Rectal smooth muscle tissue (tissue), 1 donor: ENCODE measurements around the gene MYPN.
"Not testable (repeated sequence)": the region's sequence is repeated elsewhere in the genome, so short reads cannot be mapped to it uniquely, and the experiment has no call there.

Experiments used
- H3K27ac ChIP-seq: one replicate; pipeline ENCODE4 v1.7.0; 2013; ENCODE audit warnings: low read depth, low read length, inconsistent platforms
- H3K27me3 ChIP-seq: one replicate; pipeline ENCODE4 v1.7.0; 2013; ENCODE audit warnings: low read length; ENCODE audit not compliant: control insufficient read depth, insufficient read depth
- H3K36me3 ChIP-seq: one replicate; pipeline ENCODE4 v1.7.0; 2013; ENCODE audit warnings: low read length; ENCODE audit not compliant: control insufficient read depth, insufficient read depth
- H3K4me1 ChIP-seq: one replicate; pipeline ENCODE4 v1.7.0; 2013; ENCODE audit warnings: low read length; ENCODE audit not compliant: control insufficient read depth, insufficient read depth
- H3K4me3 ChIP-seq: one replicate; pipeline ENCODE4 v1.7.0; 2013; ENCODE audit warnings: low read length
- H3K9ac ChIP-seq: one replicate; pipeline ENCODE4 v1.7.0; 2013; ENCODE audit warnings: low read length

Gene MYPN

DNA sequence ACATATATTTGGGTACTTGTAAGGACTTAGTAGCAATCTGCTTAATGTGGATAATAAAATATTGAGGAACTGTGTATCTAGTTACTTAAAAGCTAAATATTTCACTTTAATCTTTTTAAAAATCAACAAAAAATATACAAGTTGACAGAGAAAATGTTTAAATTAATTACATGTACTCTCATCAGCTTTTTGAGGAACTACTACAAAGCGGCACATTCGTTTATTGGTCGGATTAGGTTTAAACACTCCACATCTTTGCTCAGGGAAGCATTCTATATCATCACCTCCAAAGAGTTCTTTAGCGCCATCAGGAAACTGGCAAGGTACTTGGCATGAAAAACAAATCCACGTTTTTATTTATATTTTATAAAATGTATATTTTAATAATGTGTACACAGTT is 121.0 kb downstream of the MYPN start:
- H3K27me3 ChIP-seq = no peaks in the 10 kb centered on the region
- no peaks in the 10 kb centered on the region for H3K36me3 ChIP-seq
- H3K27ac ChIP-seq = no peak overlapping the region
- peaks cover 2% of the 10 kb centered on the region for H3K4me1 ChIP-seq
- no peak overlapping the region for H3K4me3 ChIP-seq
- H3K9ac ChIP-seq = no peak overlapping the region

DNA sequence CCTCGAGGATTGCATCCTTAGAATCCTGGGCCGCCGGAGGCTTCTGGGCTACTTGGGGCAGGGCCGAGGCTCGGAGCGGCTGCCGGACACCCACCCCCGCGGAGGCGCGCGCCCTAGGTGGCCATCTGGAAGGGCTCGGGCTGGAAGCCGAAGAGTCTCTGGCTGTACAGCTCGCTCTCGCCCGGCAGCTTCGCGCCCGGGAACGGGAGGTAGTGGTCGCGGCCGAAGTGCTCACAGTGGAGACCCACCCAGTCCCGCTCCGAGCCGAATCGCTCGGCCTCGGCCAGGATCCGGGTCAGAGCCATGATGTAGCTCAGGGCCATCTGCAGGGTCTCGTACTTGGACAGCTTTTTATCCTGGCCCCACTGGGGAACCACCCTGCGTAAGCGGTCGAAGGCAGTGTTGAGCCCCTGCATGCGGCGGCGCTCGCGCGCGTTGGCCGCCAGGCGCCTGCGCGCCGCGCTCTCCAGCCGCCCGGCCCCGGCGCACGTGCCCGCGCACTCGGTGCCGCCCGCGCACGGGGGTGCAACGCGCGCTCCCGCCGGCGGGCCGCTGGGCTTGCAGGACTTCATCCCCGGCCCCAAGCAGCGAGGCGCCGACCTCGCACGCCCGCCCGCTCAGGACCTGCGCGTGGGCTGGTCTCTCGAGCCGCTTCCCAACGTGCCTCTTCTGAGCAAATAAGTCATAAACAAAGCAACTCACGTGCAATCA is 122.0 kb downstream of the MYPN start:
- Histone ChIP-seq H3K9ac (peak overlapping the region; percentile 78), H3K4me3 (peak overlapping the region; percentile 63), H3K27ac (peak overlapping the region; percentile 92), H3K4me1 (peaks cover 2% of the 10 kb centered on the region), H3K36me3 (no peaks in the 10 kb centered on the region), H3K27me3 (no peaks in the 10 kb centered on the region)

DNA sequence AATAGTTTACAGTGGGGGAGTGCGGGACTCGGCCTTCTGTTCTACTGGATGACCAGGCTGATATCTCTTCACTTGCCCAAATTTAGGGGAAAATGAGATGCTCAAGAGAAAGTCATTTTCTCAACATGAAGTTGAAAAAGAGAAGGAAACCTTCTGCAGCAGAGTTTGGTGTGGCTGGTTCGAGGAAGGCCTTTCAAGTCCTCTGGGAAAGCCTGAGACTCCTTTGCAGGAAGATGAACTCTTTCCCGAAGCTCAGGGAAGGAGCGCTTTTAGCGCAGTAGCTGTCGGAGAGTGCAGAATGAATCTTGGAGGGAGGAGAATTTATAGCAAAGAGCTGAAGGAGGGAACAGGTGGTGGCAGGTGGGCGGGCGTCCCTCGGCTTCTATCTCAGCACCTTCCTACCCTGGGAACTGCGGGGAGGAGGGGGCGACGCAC is 122.5 kb downstream of the MYPN start, which contains the start of gene ATOH7:
Gene ATOH7, minus strand, starts transcription at position 297 of the 435 bp plus-strand sequence. CDS start 436 bp downstream, outside the sequence.
- no peaks in the 10 kb centered on the region for H3K36me3 ChIP-seq
- peaks cover 2% of the 10 kb centered on the region for H3K4me1 ChIP-seq
- peak within 1 kb of the TSS; percentile 92 for H3K27ac ChIP-seq
- peak within 1 kb of the TSS; percentile 78 for H3K9ac ChIP-seq
- H3K27me3 ChIP-seq = no peaks in the 10 kb centered on the region
- H3K4me3 ChIP-seq = peak within 1 kb of the TSS; percentile 63

DNA sequence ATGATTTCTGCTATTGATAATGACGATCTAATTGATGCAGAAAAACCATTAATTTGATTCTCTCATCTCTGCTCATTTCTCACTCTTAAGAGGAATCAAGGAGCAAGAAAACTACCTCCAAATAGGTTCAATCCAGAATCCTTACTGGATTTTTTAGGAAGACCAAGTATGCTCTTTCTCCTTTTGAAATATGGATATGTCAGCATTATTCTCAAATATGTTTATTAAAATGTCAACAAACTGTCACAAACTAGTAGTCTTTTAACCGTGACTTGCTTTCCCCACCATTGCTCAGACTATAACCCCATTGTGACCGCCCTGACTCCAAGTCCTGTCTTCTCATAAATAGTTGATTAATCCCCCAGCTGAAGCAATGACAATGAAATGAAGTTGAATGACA is 123.8 kb downstream of the MYPN start:
- Histone ChIP-seq H3K4me3 (no peak overlapping the region), H3K27me3 (no peaks in the 10 kb centered on the region), H3K27ac (no peak overlapping the region), H3K9ac (no peak overlapping the region), H3K4me1 (peaks cover 2% of the 10 kb centered on the region), H3K36me3 (no peaks in the 10 kb centered on the region)

DNA sequence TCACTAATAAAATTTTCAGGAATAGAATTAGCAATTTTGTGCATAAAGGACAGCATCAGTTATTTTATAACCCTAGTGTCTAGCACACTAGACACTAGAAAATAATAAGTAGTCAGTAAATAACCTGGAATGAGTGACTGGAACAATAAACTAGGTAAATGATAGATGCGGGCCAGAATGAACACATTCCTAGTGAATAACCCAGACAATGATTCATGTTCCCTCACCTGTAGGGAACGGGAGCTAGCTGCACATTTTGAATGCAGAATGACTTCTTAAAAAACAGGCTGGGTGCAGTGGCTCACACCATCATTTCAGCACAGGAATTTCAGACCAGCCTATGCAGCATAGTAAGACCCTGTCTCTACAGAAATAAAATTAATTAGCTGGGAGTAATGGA is 125.8 kb downstream of the MYPN start:
- no peak overlapping the region for H3K27ac ChIP-seq
- no peak overlapping the region for H3K4me3 ChIP-seq
- H3K4me1 ChIP-seq = peaks cover 2% of the 10 kb centered on the region
- no peaks in the 10 kb centered on the region for H3K36me3 ChIP-seq
- no peaks in the 10 kb centered on the region for H3K27me3 ChIP-seq
- no peak overlapping the region for H3K9ac ChIP-seq

DNA sequence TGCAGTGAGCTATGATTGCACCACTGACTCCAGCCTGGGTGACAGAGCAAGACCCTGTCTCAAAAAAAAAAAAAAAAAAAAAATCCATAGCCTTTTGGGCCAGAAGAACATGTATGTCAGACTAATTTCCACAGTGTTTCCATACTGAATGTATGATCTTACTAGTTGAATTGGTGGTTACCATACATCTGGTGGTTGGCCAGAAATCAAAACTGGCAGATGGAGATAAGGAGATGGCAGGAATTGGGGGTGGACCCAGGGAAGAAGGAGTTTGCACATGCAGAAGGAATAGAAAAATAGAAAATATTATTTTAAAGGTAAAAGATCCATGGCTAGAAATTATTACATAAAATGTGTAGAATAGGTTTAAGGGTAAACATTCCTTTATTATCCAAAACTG is 126.3 kb downstream of the MYPN start:
- Histone ChIP-seq H3K27ac (no peak overlapping the region), H3K4me1 (peaks cover 2% of the 10 kb centered on the region), H3K36me3 (no peaks in the 10 kb centered on the region), H3K27me3 (no peaks in the 10 kb centered on the region), H3K9ac (no peak overlapping the region), H3K4me3 (no peak overlapping the region)

DNA sequence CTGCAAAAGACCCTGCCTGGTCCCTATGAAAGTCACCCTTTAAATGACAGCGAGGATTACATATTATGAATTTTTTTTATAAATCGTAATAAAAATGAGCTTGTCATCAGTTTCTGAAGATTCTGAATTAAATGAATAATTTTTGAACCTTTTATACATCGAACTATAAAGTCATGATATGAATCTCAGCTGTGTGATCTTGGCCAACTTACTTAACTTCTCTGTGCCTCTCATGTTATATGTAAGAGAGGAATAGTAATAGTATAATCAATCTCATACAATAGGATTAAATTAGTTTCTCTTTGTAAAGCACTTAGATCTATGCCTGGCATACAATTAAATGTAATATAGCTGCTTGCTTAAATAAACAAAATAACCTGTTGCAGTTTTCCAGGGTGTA is 127.9 kb downstream of the MYPN start:
- Histone ChIP-seq H3K4me3 (no peak overlapping the region), H3K9ac (no peak overlapping the region), H3K4me1 (no peaks in the 10 kb centered on the region), H3K27me3 (no peaks in the 10 kb centered on the region), H3K27ac (no peak overlapping the region), H3K36me3 (no peaks in the 10 kb centered on the region)

DNA sequence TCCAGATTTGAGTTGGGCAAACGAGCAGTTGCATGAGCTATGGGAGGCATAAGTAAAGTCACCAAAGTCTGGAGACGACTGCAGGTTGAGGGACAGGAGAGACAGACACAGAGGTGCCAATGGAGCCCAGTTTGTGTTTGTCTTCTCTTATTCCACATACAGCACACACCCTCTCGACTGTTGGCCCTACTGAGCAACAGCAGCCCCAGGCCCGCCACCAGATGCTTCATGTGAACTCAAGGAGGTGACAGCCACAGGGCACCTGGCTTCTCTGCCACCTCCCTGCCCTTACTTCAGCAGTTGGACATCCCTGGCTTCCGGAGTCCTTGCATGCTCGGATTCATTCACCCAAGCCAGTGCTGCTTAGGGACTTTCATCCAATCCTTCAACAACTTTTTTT is 129.1 kb downstream of the MYPN start:
- H3K36me3 ChIP-seq = no peaks in the 10 kb centered on the region
- no peaks in the 10 kb centered on the region for H3K27me3 ChIP-seq
- H3K4me3 ChIP-seq = no peak overlapping the region
- H3K9ac ChIP-seq = no peak overlapping the region
- H3K27ac ChIP-seq = no peak overlapping the region
- no peaks in the 10 kb centered on the region for H3K4me1 ChIP-seq

DNA sequence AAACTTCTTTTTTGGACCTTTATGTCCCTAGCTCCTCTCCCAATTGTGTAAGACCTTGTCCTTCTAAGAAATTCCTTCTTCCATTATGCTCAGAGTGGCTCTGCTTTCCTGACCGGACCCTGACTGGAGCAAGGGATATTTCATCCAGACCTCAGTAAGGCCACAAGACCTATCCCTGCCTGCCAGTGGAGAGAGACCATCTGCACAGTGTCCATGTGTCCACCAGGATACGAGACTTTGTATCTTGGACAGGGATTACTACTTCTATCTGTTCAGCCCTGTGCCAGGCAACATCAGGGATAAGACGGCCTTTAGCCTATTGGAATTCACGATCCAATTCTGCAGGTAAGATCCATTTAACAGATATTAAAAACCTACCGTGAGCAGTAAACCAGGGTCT is 129.8 kb downstream of the MYPN start:
- no peak overlapping the region for H3K4me3 ChIP-seq
- H3K27ac ChIP-seq = no peak overlapping the region
- no peaks in the 10 kb centered on the region for H3K4me1 ChIP-seq
- H3K36me3 ChIP-seq = no peaks in the 10 kb centered on the region
- H3K27me3 ChIP-seq = no peaks in the 10 kb centered on the region
- H3K9ac ChIP-seq = no peak overlapping the region

DNA sequence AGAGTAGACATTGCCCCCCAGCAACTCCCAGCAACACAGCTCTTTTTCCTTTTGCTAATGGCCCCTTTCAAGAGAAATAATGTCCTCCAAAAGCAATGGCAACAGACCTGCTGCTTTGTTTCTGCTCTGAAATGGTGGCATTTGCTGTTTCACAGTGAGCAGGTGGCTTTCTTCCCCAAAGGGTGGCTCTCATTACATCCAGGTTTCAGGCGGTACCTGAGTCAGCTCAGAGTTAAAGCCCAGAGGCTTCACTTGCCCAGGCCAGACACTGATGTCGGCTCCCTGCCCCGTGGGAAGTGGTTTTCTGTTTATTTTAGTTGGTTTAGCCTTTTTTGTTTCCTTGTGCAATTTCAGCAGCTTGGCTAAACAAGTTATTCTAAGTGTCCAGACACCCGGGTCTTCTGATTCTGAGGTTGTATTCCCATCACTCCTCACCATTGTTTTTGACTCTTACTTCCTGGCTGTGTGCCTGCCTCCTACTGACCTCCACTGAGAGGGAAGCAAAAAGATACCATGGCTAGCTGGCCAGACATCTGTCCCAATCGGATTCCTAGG is 130.4 kb downstream of the MYPN start:
- H3K27me3 ChIP-seq = no peaks in the 10 kb centered on the region
- no peak overlapping the region for H3K27ac ChIP-seq
- no peaks in the 10 kb centered on the region for H3K36me3 ChIP-seq
- no peaks in the 10 kb centered on the region for H3K4me1 ChIP-seq
- no peak overlapping the region for H3K4me3 ChIP-seq
- H3K9ac ChIP-seq = no peak overlapping the region

DNA sequence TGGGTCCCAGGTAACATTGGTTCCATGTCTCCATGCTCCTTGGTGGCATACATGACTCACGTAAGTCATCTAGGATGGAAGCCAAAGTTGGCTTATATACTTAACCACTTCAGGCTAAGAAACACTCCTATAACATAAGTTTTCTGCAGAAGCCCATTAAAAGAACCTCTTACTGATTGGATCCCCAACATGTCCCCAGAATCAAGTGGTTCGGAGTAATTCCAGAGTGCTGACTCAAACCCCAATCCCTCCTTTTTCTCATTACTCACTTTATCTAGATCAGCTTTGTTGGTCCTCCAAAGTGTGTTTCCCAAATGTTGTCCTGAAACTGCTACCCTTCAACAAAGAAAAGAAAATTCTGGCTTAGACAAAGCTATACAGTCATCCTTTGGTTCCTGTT is 132.8 kb downstream of the MYPN start:
- no peaks in the 10 kb centered on the region for H3K27me3 ChIP-seq
- H3K4me3 ChIP-seq = no peak overlapping the region
- H3K36me3 ChIP-seq = no peaks in the 10 kb centered on the region
- H3K4me1 ChIP-seq = no peaks in the 10 kb centered on the region
- no peak overlapping the region for H3K9ac ChIP-seq
- no peak overlapping the region for H3K27ac ChIP-seq

DNA sequence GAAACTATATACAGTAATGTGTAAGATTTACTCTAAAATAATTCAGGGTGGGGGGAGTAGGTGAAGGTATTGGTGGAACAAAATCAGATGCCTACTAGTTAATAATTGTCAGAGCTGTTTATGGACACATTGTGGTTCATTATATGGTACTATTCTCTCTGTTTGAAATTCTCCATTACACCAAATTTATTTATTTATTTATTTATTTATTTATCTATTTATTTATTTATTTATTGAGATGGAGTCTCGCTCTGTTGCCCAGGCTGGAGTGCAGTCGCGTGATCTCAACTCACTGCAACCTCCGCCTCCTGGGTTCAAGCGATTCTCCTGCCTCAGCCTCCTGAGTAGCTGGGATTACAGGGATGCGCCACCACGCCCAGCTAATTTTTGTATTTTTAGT is 137.1 kb downstream of the MYPN start:
- not testable (repeated sequence) for H3K27ac ChIP-seq, H3K9ac ChIP-seq, H3K36me3 ChIP-seq, H3K4me3 ChIP-seq, H3K27me3 ChIP-seq, H3K4me1 ChIP-seq

DNA sequence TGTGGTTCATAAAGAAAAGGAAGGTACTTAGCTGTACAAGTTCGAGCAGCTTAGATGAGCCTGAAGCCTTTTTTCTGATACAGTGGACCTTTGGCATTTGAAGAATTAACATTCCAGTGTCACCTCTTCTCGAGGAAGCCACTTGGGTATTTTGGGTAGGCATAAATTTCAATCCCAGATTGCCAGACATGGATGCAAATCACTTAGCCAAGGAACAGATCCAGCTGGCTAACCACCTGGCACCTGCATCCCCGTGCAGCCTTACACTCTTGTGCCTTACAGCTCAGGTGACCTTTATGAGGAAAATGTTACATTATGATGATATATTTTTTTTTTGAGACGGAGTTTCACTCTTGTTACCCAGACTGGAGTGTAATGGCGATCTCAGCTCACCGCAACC is 138.6 kb downstream of the MYPN start:
- no peak overlapping the region for H3K4me3 ChIP-seq
- H3K4me1 ChIP-seq = no peaks in the 10 kb centered on the region
- H3K27me3 ChIP-seq = no peaks in the 10 kb centered on the region
- no peaks in the 10 kb centered on the region for H3K36me3 ChIP-seq
- no peak overlapping the region for H3K9ac ChIP-seq
- no peak overlapping the region for H3K27ac ChIP-seq
